ENCODE results near the gene SLC2A11.

The SLC2A11 gene

GRCh38 chr22:23834793-23835483, 22.7 kb upstream of the SLC2A11 start:
- Histone ChIP-seq H3K27me3 (ENCODE audit: insufficient read depth, poor library complexity, severe bottlenecking) (no peaks in the 10 kb centered on the region), H3K9me3 (ENCODE audit: severe bottlenecking) (no peaks in the 10 kb centered on the region), H3K4me3 (ENCODE audit: severe bottlenecking) (no peak overlapping the region), H3K4me1 (ENCODE audit: insufficient read depth, poor library complexity, severe bottlenecking) (no peaks in the 10 kb centered on the region), H3K36me3 (ENCODE audit: low read depth) (peaks cover 34% of the 10 kb centered on the region), H3K27ac (ENCODE audit: poor library complexity, severe bottlenecking) (no peak overlapping the region)
- ATAC-seq (ENCODE audit: low read depth) (no peak), DNase-seq (ENCODE audit: low spot score) (peak; percentile 51)
- no peak for TF ChIP-seq CTCF (IDR thresholded peaks at IDR 0.05; ENCODE audit: poor library complexity, severe bottlenecking)

GRCh38 chr22:23835484-23836144, 22.1 kb upstream of the SLC2A11 start:
- no peaks in the 10 kb centered on the region for H3K4me1 ChIP-seq (ENCODE audit: insufficient read depth, poor library complexity, severe bottlenecking)
- DNase-seq (ENCODE audit: low spot score) (peak; percentile 23), ATAC-seq (ENCODE audit: low read depth) (no peak)
- H3K27me3 ChIP-seq (ENCODE audit: insufficient read depth, poor library complexity, severe bottlenecking), result no peaks in the 10 kb centered on the region
- no peaks in the 10 kb centered on the region for H3K9me3 ChIP-seq (ENCODE audit: severe bottlenecking)
- peaks cover 31% of the 10 kb centered on the region; the same call in 1 of the 2 replicates for H3K36me3 ChIP-seq (ENCODE audit: low read depth)
- no peak overlapping the region for H3K27ac ChIP-seq (ENCODE audit: poor library complexity, severe bottlenecking)
- no peak overlapping the region for H3K4me3 ChIP-seq (ENCODE audit: severe bottlenecking)
- TF ChIP-seq CTCF (IDR thresholded peaks at IDR 0.05; ENCODE audit: poor library complexity, severe bottlenecking), result no peak

- Histone ChIP-seq H3K9me3 (ENCODE audit: severe bottlenecking) (no peaks in the 10 kb centered on the region), H3K4me3 (ENCODE audit: severe bottlenecking) (no peak overlapping the region), H3K36me3 (ENCODE audit: low read depth) (peaks cover 25% of the 10 kb centered on the region; the same call in 1 of the 2 replicates), H3K27ac (ENCODE audit: poor library complexity, severe bottlenecking) (no peak overlapping the region), H3K27me3 (ENCODE audit: insufficient read depth, poor library complexity, severe bottlenecking) (no peaks in the 10 kb centered on the region), H3K4me1 (ENCODE audit: insufficient read depth, poor library complexity, severe bottlenecking) (no peaks in the 10 kb centered on the region)
- TF ChIP-seq CTCF (IDR thresholded peaks at IDR 0.05; ENCODE audit: poor library complexity, severe bottlenecking), result no peak
- DNase-seq (ENCODE audit: low spot score), result peak; percentile 42
- no peak for ATAC-seq (ENCODE audit: low read depth)
These were observed 21.4 kb upstream of the SLC2A11 start for GRCh38 chr22:23836281-23836680.

- no peak overlapping the region for H3K4me3 ChIP-seq (ENCODE audit: severe bottlenecking)
- no peak for ATAC-seq (ENCODE audit: low read depth)
- TF ChIP-seq CTCF (IDR thresholded peaks at IDR 0.05; ENCODE audit: poor library complexity, severe bottlenecking), result no peak
- H3K4me1 ChIP-seq (ENCODE audit: insufficient read depth, poor library complexity, severe bottlenecking), result no peaks in the 10 kb centered on the region
- DNase-seq (ENCODE audit: low spot score), result peak; percentile 57
- no peaks in the 10 kb centered on the region for H3K27me3 ChIP-seq (ENCODE audit: insufficient read depth, poor library complexity, severe bottlenecking)
- no peak overlapping the region for H3K27ac ChIP-seq (ENCODE audit: poor library complexity, severe bottlenecking)
- H3K36me3 ChIP-seq (ENCODE audit: low read depth), result peaks cover 25% of the 10 kb centered on the region; the same call in 1 of the 2 replicates
- H3K9me3 ChIP-seq (ENCODE audit: severe bottlenecking), result no peaks in the 10 kb centered on the region
These were observed 20.8 kb upstream of the SLC2A11 start for GRCh38 chr22:23836692-23837495.
